Fibroblast of villous mesenchyme (primary cell): ENCODE data around the gene CIROP. TPM values are rescaled to one million over a fixed set of nuclear protein-coding genes. Genes with fewer than 3 reads are reported as not detected.

Source experiments
- DNase-seq: peaks from one replicate; pipeline ENCODE4 v3.0.0-alpha.2; 2010; ENCODE audit warnings: low read depth
- H3K4me3 ChIP-seq: 2 replicates; pipeline ENCODE4 v1.5.1; 2011; ENCODE audit warnings: low read depth, mild to moderate bottlenecking, low read length
- total RNA-seq: library from RNA; depleted of rRNA; stranded (reverse); fragments of >200 nt; gene quantifications from 2 replicates; pipeline ENCODE4 v1.2.3, GENCODE V29; 2012
- TF ChIP-seq, protein P1 (sequence below): IDR thresholded peaks from 2 replicates; pipeline ENCODE4 v1.5.1; 2012; ENCODE audit warnings: low read depth, mild to moderate bottlenecking, low read length; ENCODE audit not compliant: insufficient read depth

Gene CIROP
- total RNA-seq, 1 donor, result not detected

- H3K4me3 ChIP-seq, result no peak overlapping the region
- DNase-seq, result no peak
- TF ChIP-seq, protein P1, sequence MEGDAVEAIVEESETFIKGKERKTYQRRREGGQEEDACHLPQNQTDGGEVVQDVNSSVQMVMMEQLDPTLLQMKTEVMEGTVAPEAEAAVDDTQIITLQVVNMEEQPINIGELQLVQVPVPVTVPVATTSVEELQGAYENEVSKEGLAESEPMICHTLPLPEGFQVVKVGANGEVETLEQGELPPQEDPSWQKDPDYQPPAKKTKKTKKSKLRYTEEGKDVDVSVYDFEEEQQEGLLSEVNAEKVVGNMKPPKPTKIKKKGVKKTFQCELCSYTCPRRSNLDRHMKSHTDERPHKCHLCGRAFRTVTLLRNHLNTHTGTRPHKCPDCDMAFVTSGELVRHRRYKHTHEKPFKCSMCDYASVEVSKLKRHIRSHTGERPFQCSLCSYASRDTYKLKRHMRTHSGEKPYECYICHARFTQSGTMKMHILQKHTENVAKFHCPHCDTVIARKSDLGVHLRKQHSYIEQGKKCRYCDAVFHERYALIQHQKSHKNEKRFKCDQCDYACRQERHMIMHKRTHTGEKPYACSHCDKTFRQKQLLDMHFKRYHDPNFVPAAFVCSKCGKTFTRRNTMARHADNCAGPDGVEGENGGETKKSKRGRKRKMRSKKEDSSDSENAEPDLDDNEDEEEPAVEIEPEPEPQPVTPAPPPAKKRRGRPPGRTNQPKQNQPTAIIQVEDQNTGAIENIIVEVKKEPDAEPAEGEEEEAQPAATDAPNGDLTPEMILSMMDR, result no peak
These were observed 5.5 kb downstream of the CIROP start for GRCh38 chr14:23099212-23099861.

- DNase-seq, result no peak
- TF ChIP-seq, protein P1, result no peak
- H3K4me3 ChIP-seq, result no peak overlapping the region
These were observed 7.0 kb downstream of the CIROP start for GRCh38 chr14:23097786-23098185.

DNA sequence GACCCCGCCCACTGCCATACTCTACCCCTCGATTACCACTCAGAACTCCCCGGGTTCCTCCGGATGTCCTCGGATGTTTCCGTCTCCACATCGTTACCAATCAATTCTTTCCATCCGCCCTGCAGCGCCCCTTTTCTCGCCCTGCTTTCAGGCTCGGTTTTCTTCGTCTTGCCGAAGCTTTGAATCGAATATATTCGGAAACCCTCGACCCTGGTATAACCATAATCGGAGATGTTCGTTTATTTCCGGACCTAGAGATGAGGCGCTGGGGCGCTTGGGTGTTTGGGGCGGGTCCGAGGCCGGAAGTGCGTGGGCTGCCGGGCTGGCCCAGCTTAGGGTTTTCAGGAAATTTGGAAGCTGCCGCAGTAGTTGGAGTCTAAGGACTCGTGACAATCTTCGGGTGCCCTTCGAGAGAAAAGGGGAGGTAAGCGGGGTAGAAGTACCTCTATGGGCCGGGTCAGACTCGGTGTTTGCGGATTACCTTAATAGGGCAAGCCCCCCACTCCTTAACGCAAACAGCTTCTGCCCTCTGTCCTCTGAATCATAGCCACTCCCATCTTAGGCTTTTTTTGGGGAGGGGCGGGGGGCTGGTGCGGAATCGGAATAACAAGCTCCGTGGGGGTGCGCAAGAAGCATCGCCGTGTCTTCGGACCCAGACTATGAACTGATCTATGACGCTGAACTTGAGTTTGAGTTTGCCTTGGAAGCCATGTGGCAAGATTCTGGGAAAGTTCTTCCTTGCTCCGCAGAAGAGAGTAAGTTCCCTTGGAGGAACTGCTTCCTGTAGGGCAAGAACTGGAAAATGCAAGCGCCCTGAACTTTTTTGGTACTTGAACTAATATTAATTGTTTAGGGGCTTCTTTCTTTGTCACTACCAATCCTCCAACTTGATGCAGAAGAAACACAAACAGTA lies 9.3 kb downstream of the CIROP start, which contains the start of gene C14orf119:
Gene C14orf119, plus strand, starts transcription at position 310 of the 913 bp plus-strand sequence. CDS start 2,154 bp downstream, outside the sequence.
- DNase-seq, result peak; percentile 100
- H3K4me3 ChIP-seq, result peak within 1 kb of the TSS; percentile 91
- TF ChIP-seq, protein P1, result no peak

DNA sequence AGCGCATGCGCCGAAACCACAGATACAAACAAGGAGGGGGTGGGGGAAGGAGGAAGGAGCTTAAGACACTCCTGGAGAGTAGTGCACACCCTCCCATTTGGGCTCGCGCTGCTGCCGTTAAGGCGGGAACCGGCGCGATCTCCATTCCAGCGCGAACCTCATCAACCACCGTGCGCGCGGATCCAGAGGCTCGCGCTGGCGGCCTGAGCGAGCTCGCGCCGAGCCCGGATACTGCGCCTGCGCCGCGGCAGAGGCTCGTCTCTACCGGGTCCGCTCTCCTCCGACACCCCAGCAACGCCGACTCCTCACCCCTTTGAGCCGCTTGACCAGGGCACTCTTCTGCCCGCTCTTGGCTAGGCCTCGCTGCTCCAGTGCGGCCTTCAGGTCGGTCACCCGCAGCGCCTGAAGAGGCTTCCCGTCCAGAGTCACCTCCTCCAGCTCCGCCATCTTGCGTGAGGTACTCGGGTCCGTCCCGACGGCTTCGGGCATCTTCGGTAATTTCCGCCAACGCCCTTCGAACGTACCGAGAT lies 10.1 kb downstream of the CIROP start, which contains the start of gene ACIN1:
Gene ACIN1, minus strand, starts transcription at position 471 of the 530 bp plus-strand sequence. Its CDS starts 24 bp downstream, at position 447.
- TF ChIP-seq, protein P1, result no peak
- H3K4me3 ChIP-seq, result peak within 1 kb of the TSS; percentile 91
- peak; percentile 90 for DNase-seq

- peak; percentile 22 for DNase-seq
- TF ChIP-seq, protein P1, result peak; percentile 26
These were observed 10.7 kb downstream of the CIROP start for GRCh38 chr14:23093991-23094665.

GRCh38 chr14:23093526-23093925 lies 11.3 kb downstream of the CIROP start:
- peak overlapping the region; percentile 91 for H3K4me3 ChIP-seq
- TF ChIP-seq, protein P1, result no peak
- DNase-seq, result no peak

More at GRCh38 chr14:23093991-23094665, 10.7 kb downstream of the CIROP start:
- peak overlapping the region; percentile 91 for H3K4me3 ChIP-seq
